K562 (cell line): ENCODE measurements around the gene CSAD. TPM values are rescaled to one million over a fixed set of nuclear protein-coding genes. Genes with fewer than 3 reads are reported as not detected.

Experiments used
- ATAC-seq: fragments of 200-7000 bp; cut with Tn5 transposase; 3 replicates; pipeline ENCODE4 v1.9.1; 2020; ENCODE audit warnings: moderate library complexity
- BruUV-seq: library from RNA; stranded (reverse); fragments of 400-500 nt; replicated peaks from 2 replicates; lab custom pipeline; 2021; lab: Mats Ljungman, UMichigan
- CTCF ChIA-PET: fragments of 300-600 bp; formaldehyde crosslinking; extraction: SDS; loops from one replicate; lab custom pipeline; 2021; ENCODE audit warnings: low intra/inter-chr PET ratio; lab: Yijun Ruan, JAX
- POLR2A ChIA-PET: fragments of 300-600, 350-650 bp; sonication (Branson Sonifier 250); formaldehyde crosslinking; extraction: SDS; loops from one replicate; lab custom pipeline; 2021; ENCODE audit warnings: antibody characterized with exemption, inconsistent platforms; lab: Yijun Ruan, JAX
- DNase-seq, 4 experiments: peaks; one replicate each; pipeline versions ENCODE4 v3.0.0 to v3.0.0-alpha.2; 2011 to 2018; ENCODE audit warnings: low spot score in 3 of 4, mixed read lengths in 3 of 4; ENCODE audit errors: extremely low read depth in 1 of 4
- FAIRE-seq: peaks from 2 replicates; lab custom pipeline; 2011; peaks lifted over from hg19 to GRCh38; lab: Jason Lieb, UNC
- H2AFZ ChIP-seq: 2 replicates; pipeline ENCODE4 v1.6.0; 2011; ENCODE audit warnings: low read depth, low read length, control low read depth, inconsistent platforms
- H3K27ac ChIP-seq: fragments of 200-600 bp; 3 replicates; pipeline ENCODE4 v1.8.0; 2011; ENCODE audit warnings: low read depth, mild to moderate bottlenecking, control low read depth, inconsistent platforms, low read length, moderate library complexity, mixed read lengths; ENCODE audit errors: extremely low read depth
- H3K27me3 ChIP-seq, 2 experiments: fragments of 300-600 bp in 1 of 2; 2 replicates in 1 of 2; 3 replicates in 1 of 2; pipeline versions ENCODE4 v1.6.0 to v1.8.0; 2011; ENCODE audit warnings: inconsistent platforms in 2 of 2, low read length in 2 of 2, mild to moderate bottlenecking in 1 of 2, mixed read lengths in 1 of 2, moderate library complexity in 1 of 2; ENCODE audit not compliant: control insufficient read depth in 2 of 2, insufficient read depth in 2 of 2
- H3K36me3 ChIP-seq: fragments of 300-600 bp; 3 replicates; pipeline ENCODE4 v1.8.0; 2011; ENCODE audit warnings: mild to moderate bottlenecking, low read length, inconsistent platforms; ENCODE audit not compliant: control insufficient read depth, insufficient read depth
- H3K4me1 ChIP-seq, 2 experiments: fragments of 200-600 bp in 1 of 2; replicated peaks in 1 of 2; 2 replicates in 1 of 2; 3 replicates in 1 of 2; pipeline versions ENCODE4 v1.5.1 to v1.8.0; 2011; ENCODE audit warnings: inconsistent platforms in 2 of 2, low read length in 2 of 2, mild to moderate bottlenecking in 1 of 2, mixed read lengths in 1 of 2, moderate library complexity in 1 of 2; ENCODE audit not compliant: control insufficient read depth in 2 of 2, insufficient read depth in 2 of 2
- H3K4me2 ChIP-seq: 2 replicates; pipeline ENCODE4 v1.6.1; 2011; ENCODE audit warnings: low read length, control low read depth, inconsistent platforms, mixed read lengths; ENCODE audit not compliant: insufficient read depth
- H3K4me3 ChIP-seq: fragments of 200-600 bp; sonication (generic), shearing (Covaris generic); 2 replicates; pipeline ENCODE4 v1.5.1; 2016; ENCODE audit warnings: control low read depth, inconsistent platforms
- H3K79me2 ChIP-seq: fragments of 200-600 bp; 3 replicates; pipeline ENCODE4 v1.8.0; 2011; ENCODE audit warnings: low read length, inconsistent platforms; ENCODE audit not compliant: control insufficient read depth, insufficient read depth
- H3K9ac ChIP-seq, 2 experiments: 2 replicates each; pipeline versions ENCODE4 v1.6.0 to v1.6.1; 2011; ENCODE audit warnings: low read depth in 2 of 2, low read length in 2 of 2, control low read depth in 1 of 2, inconsistent platforms in 1 of 2, mild to moderate bottlenecking in 1 of 2, mixed read lengths in 1 of 2; ENCODE audit not compliant: insufficient read depth in 1 of 2
- H3K9me1 ChIP-seq: one replicate; pipeline ENCODE4 v1.6.0; 2011; ENCODE audit warnings: inconsistent platforms, mild to moderate bottlenecking, low read length, moderate library complexity; ENCODE audit not compliant: control insufficient read depth, insufficient read depth
- H3K9me3 ChIP-seq: replicated peaks from 2 replicates; pipeline ENCODE4 v1.5.1; 2011; ENCODE audit warnings: low read depth, low read length, inconsistent platforms; ENCODE audit not compliant: control insufficient read depth, insufficient read depth
- H4K20me1 ChIP-seq: replicated peaks from 2 replicates; pipeline ENCODE4 v1.6.1; 2011; ENCODE audit warnings: low read length, inconsistent platforms, mixed read lengths; ENCODE audit not compliant: control insufficient read depth, insufficient read depth
- RCOR1 ChIP-seq, 2 experiments: IDR thresholded peaks; 2 replicates each; pipeline ENCODE4 v1.6.1; 2012; ENCODE audit warnings: low read depth in 2 of 2, low read length in 2 of 2, borderline replicate concordance in 1 of 2, improper control_type of control experiment in 1 of 2
- SPI1 ChIP-seq: IDR thresholded peaks from 2 replicates; pipeline ENCODE4 v1.6.1; 2011; ENCODE audit warnings: low read depth, low read length, control low read depth, borderline replicate concordance
- TRIM28 ChIP-seq: fragments of 450-650 bp; IDR thresholded peaks from 2 replicates; pipeline ENCODE4 v1.6.1; 2017
- WGBS: fragments of 100-300 bp; shearing (Covaris generic); methylation state at CpG from one replicate; pipeline ENCODE4 v1.1.6; 2016; ENCODE audit warnings: low coverage, mixed read lengths; ENCODE audit not compliant: insufficient coverage; ENCODE audit errors: missing lambda C conversion rate; 5-methylcytosine and 5-hydroxymethylcytosine counted together
- in situ Hi-C: fragments of 300-500 bp; cut with MboI; formaldehyde crosslinking; loops from 4 replicates; pipeline ENCODE4 v1.15.0; 2018; ENCODE audit warnings: inconsistent platforms, mixed read lengths
- intact Hi-C: fragments of 100-400 bp; cut with micrococcal nuclease; formaldehyde crosslinking; loops from 2 replicates; pipeline ENCODE4 v1.14.2; 2022
- polyA plus RNA-seq, 8 experiments: library from polyadenylated mRNA; depleted of rRNA in 4 of 8; stranded (reverse) in 5 of 8; unstranded in 3 of 8; fragments of >200 nt; fragmentation: Nextera tagmentation in 2 of 8; fragmentation: Illumina TruSeq in 1 of 8; extraction: Ambion mirVana in 2 of 8; extraction: Trizol in 1 of 8; gene quantifications; 2 replicates each; pipeline versions ENCODE4 v1.2.1 to v1.2.3, GENCODE V29; 2011 to 2014; ENCODE audit warnings: inconsistent platforms in 1 of 8, missing spikeins in 1 of 8
- total RNA-seq, 7 experiments: library from RNA; depleted of rRNA in 6 of 7; stranded (reverse); fragments of >200 nt in 6 of 7; fragmentation: Illumina TruSeq in 2 of 7; extraction: Trizol in 2 of 7; gene quantifications; 2 replicates each; pipeline versions ENCODE4 v1.2.1 to v1.2.3, GENCODE V29; 2011 to 2021; ENCODE audit warnings: low replicate concordance in 1 of 7
- TF ChIP-seq, protein P1 (sequence below), 2 experiments: fragments of 450-650 bp in 1 of 2; sonication (generic) in 1 of 2; formaldehyde crosslinking in 1 of 2; IDR thresholded peaks; 2 replicates each; pipeline versions ENCODE4 v1.7.1 to v1.9.0; 2016 to 2022; ENCODE audit warnings: inconsistent platforms in 1 of 2, mild to moderate bottlenecking in 1 of 2, missing genetic modification reagents in 1 of 2
- TF ChIP-seq, protein P2 (sequence below): fragments of 450-650 bp; formaldehyde crosslinking; conservative IDR thresholded peaks from 2 replicates; pipeline ENCODE4 v1.4.0; 2022; ENCODE audit warnings: mild to moderate bottlenecking, missing genetic modification characterization

CSAD gene
- total and polyA plus RNA-seq, 9 of the 15 experiments (the other 6 are each of a cell fraction or from before 2014, with no cell fraction given) = 1.8 to 19.6 (median 8.1) TPM

DNA sequence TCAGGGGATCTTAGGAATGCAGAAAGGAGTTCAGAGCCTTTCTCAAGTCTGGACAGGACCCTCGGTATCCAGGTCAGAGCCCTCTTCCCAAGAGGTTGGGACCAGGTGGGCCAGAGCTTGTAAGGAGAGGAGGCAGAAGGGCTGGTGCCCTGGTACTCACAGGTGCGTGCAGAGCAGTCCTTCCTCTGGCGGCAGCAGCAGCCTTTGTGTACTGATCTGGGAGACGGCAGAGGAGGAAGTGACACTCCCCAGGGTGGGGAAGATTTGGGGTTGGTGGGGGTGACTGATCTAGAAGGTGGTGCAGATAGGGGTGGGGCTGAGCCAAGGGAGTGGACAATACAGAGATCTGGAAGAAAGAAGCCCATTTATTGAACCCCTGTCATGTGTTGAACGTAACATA, 26.3 kb upstream of the CSAD start, which contains the start of gene ITGB7:
TSS of gene ITGB7 (minus strand) at position 210 of the 400 bp plus-strand sequence. CDS start 6,808 bp downstream, outside the sequence.
- no peaks in the 10 kb centered on the region for H3K9me3 ChIP-seq
- H3K27ac ChIP-seq = no peak within 1 kb of the TSS
- peak within 1 kb of the TSS; percentile 53; the same call in 1 of the 2 replicates for H2AFZ ChIP-seq
- no TSS peak for BruUV-seq
- peak; percentile 50 to 69 (median 66) for DNase-seq
- 7% methylated on average over 5 of the region's 5 CpGs for WGBS
- H3K4me1 ChIP-seq = peaks cover 15 to 20% of the 10 kb centered on the region in 2 experiments; a peak in 4 of 5 replicates
- H3K79me2 ChIP-seq = no peaks in the 10 kb centered on the region
- no peak within 1 kb of the TSS for H3K4me3 ChIP-seq
- H3K9me1 ChIP-seq = no peaks in the 10 kb centered on the region
- ATAC-seq = peak; percentile 71
- POLR2A ChIA-PET = interaction anchor here (0.6 to 1.4 kb wide), 6 partner anchors 9 to 265 kb away, joined by 3 to 4 read pairs (median 3); no protein-coding TSS in a partner anchor
- in situ Hi-C loops = loop anchor here (10.0 kb wide), 1 partner anchor 142 kb away; no protein-coding TSS in a partner anchor
- intact Hi-C loops = no loop called here
- no peak for FAIRE-seq
- peaks cover 11% of the 10 kb centered on the region; the same call in 2 of the 3 replicates for H3K36me3 ChIP-seq
- CTCF ChIA-PET = no interaction called here
- H3K4me2 ChIP-seq = 0 out of 2 replicates have a peak within 1 kb of the TSS, but pooled peaks have one; percentile 27
- TF ChIP-seq, protein P1, sequence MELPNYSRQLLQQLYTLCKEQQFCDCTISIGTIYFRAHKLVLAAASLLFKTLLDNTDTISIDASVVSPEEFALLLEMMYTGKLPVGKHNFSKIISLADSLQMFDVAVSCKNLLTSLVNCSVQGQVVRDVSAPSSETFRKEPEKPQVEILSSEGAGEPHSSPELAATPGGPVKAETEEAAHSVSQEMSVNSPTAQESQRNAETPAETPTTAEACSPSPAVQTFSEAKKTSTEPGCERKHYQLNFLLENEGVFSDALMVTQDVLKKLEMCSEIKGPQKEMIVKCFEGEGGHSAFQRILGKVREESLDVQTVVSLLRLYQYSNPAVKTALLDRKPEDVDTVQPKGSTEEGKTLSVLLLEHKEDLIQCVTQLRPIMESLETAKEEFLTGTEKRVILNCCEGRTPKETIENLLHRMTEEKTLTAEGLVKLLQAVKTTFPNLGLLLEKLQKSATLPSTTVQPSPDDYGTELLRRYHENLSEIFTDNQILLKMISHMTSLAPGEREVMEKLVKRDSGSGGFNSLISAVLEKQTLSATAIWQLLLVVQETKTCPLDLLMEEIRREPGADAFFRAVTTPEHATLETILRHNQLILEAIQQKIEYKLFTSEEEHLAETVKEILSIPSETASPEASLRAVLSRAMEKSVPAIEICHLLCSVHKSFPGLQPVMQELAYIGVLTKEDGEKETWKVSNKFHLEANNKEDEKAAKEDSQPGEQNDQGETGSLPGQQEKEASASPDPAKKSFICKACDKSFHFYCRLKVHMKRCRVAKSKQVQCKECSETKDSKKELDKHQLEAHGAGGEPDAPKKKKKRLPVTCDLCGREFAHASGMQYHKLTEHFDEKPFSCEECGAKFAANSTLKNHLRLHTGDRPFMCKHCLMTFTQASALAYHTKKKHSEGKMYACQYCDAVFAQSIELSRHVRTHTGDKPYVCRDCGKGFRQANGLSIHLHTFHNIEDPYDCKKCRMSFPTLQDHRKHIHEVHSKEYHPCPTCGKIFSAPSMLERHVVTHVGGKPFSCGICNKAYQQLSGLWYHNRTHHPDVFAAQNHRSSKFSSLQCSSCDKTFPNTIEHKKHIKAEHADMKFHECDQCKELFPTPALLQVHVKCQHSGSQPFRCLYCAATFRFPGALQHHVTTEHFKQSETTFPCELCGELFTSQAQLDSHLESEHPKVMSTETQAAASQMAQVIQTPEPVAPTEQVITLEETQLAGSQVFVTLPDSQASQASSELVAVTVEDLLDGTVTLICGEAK (IDR thresholded peaks at IDR 0.05) = no peak
- TF ChIP-seq, protein P1 (CRISPR knock-in tag; IDR thresholded peaks at IDR 0.05) = no peak
- peak in 1 of 2 experiments; percentile 36; a peak in 1 of 4 replicates for TF ChIP-seq RCOR1 (IDR thresholded peaks at IDR 0.05; ENCODE audit: borderline replicate concordance in 1 of 2, low read depth in 2 of 2, low read length in 2 of 2)
- TF ChIP-seq, protein P2, sequence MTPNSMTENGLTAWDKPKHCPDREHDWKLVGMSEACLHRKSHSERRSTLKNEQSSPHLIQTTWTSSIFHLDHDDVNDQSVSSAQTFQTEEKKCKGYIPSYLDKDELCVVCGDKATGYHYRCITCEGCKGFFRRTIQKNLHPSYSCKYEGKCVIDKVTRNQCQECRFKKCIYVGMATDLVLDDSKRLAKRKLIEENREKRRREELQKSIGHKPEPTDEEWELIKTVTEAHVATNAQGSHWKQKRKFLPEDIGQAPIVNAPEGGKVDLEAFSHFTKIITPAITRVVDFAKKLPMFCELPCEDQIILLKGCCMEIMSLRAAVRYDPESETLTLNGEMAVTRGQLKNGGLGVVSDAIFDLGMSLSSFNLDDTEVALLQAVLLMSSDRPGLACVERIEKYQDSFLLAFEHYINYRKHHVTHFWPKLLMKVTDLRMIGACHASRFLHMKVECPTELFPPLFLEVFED (CRISPR knock-in tag) = no peak
- no peak for TF ChIP-seq TRIM28
- peak; percentile 76; the same call in 1 of the 2 replicates for TF ChIP-seq SPI1
- H3K9ac ChIP-seq = peak within 1 kb of the TSS in 1 of 2 experiments; percentile 40; a peak in 1 of 4 replicates
- H3K27me3 ChIP-seq = no peaks in the 10 kb centered on the region
- no peaks in the 10 kb centered on the region for H4K20me1 ChIP-seq
